Caco-2 (cell line): ENCODE measurements around the gene ARHGEF16. TPM values are rescaled to one million over a fixed set of nuclear protein-coding genes. Genes with fewer than 3 reads are reported as not detected.

Experiments
- BruUV-seq: library from RNA; stranded (reverse); fragments of 400-500 nt; replicated peaks from 2 replicates; lab custom pipeline; 2021; lab: Mats Ljungman, UMichigan
- CTCF ChIA-PET: fragments of 300-600 bp; sonication (Branson Sonifier 250); formaldehyde crosslinking; loops from one replicate; lab custom pipeline; 2022; ENCODE audit warnings: antibody characterized with exemption; lab: Charles Lee
- POLR2A ChIA-PET: fragments of 300-600 bp; sonication (Branson Sonifier 250); formaldehyde crosslinking; loops from one replicate; lab custom pipeline; 2022; ENCODE audit warnings: antibody characterized with exemption; lab: Charles Lee
- DNase-seq, 2 experiments: peaks; one replicate each; pipeline versions ENCODE4 v3.0.0 to v3.0.0-alpha.2; 2020 to 2022
- H3K27me3 ChIP-seq: replicated peaks from 2 replicates; pipeline ENCODE4 v1.6.0; 2011; ENCODE audit warnings: low read length; ENCODE audit not compliant: control insufficient read depth, insufficient read depth
- H3K36me3 ChIP-seq: 2 replicates; pipeline ENCODE4 v1.5.1; 2011; ENCODE audit warnings: low read length; ENCODE audit not compliant: control insufficient read depth, insufficient read depth
- H3K4me1 ChIP-seq: fragments of 250-450 bp; sonication (Bioruptor Pico); 2 replicates; pipeline ENCODE4 v1.5.1; 2020; ENCODE audit warnings: mild to moderate bottlenecking
- H3K4me3 ChIP-seq: 2 replicates; pipeline ENCODE4 v1.5.1; 2011; ENCODE audit warnings: low read depth, mild to moderate bottlenecking, control low read depth, low read length
- H3K9me3 ChIP-seq: fragments of 250-450 bp; sonication (Bioruptor Pico); 2 replicates; pipeline ENCODE4 v1.5.1; 2020; ENCODE audit warnings: mild to moderate bottlenecking, moderate library complexity
- H3K27ac Mint-ChIP-seq: one replicate; pipeline ENCODE4 v1.8.0; 2022; ENCODE audit warnings: mixed read lengths; ENCODE audit not compliant: unreplicated experiment
- H3K27me3 Mint-ChIP-seq: one replicate; pipeline ENCODE4 v1.8.0; 2022; ENCODE audit warnings: mixed read lengths; ENCODE audit not compliant: insufficient read depth, unreplicated experiment
- H3K36me3 Mint-ChIP-seq: one replicate; pipeline ENCODE4 v1.8.0; 2022; ENCODE audit warnings: mild to moderate bottlenecking, mixed read lengths; ENCODE audit not compliant: insufficient read depth, unreplicated experiment
- H3K4me1 Mint-ChIP-seq: one replicate; pipeline ENCODE4 v1.8.0; 2022; ENCODE audit warnings: low read depth, mixed read lengths; ENCODE audit not compliant: unreplicated experiment
- H3K4me3 Mint-ChIP-seq: one replicate; pipeline ENCODE4 v1.8.0; 2022; ENCODE audit warnings: mild to moderate bottlenecking, moderate library complexity, mixed read lengths; ENCODE audit not compliant: unreplicated experiment
- H3K9me3 Mint-ChIP-seq: one replicate; pipeline ENCODE4 v1.8.0; 2022; ENCODE audit warnings: mixed read lengths; ENCODE audit not compliant: unreplicated experiment
- CTCF ChIP-seq, 2 experiments: fragments of 200-600 bp in 1 of 2; IDR thresholded peaks; 1 replicate in 1 of 2; 2 replicates in 1 of 2; pipeline versions ENCODE4 v1.5.1 to v1.8.0; 2011 to 2022; ENCODE audit warnings: antibody characterized with exemption in 1 of 2, control low read depth in 1 of 2, inconsistent platforms in 1 of 2, low read depth in 1 of 2, low read length in 1 of 2, mild to moderate bottlenecking in 1 of 2, moderate library complexity in 1 of 2; ENCODE audit not compliant: insufficient read depth in 1 of 2, severe bottlenecking in 1 of 2, unreplicated experiment in 1 of 2
- intact Hi-C: fragments of 100-400 bp; cut with micrococcal nuclease; formaldehyde crosslinking; loops from one replicate; pipeline ENCODE4 v1.10.0; 2022; ENCODE audit not compliant: unreplicated experiment
- total RNA-seq: library from RNA; stranded (reverse); gene quantifications from 2 replicates; pipeline ENCODE4 v1.2.3, GENCODE V29; 2022

ARHGEF16 gene
- total RNA-seq, 1 experiment from 2014 or later = 40.6 TPM

- no peaks in the 10 kb centered on the region for H3K27me3 ChIP-seq
- H3K36me3 ChIP-seq = no peaks in the 10 kb centered on the region
- intact Hi-C loops = no loop called here
- Mint-ChIP-seq H3K9me3 (no peaks in the 10 kb centered on the region), H3K27ac (no peak overlapping the region), H3K27me3 (no peaks in the 10 kb centered on the region), H3K4me1 (no peaks in the 10 kb centered on the region), H3K4me3 (no peak overlapping the region), H3K36me3 (no peaks in the 10 kb centered on the region)
- no peak overlapping the region for H3K4me3 ChIP-seq
- no peak for DNase-seq
- ChIA-PET CTCF (interaction anchor here (0.7 to 0.9 kb wide), 2 partner anchors 12 to 134 kb away, joined by 3 read pairs; no protein-coding TSS in a partner anchor), POLR2A (no interaction called here)
- BruUV-seq = no TSS peak
- no peaks in the 10 kb centered on the region; the same call in 1 of the 2 replicates for H3K9me3 ChIP-seq
- H3K4me1 ChIP-seq = no peaks in the 10 kb centered on the region
- no peak for TF ChIP-seq CTCF (IDR thresholded peaks at IDR 0.05; ENCODE audit: insufficient read depth in 1 of 2, low read depth in 1 of 2, low read length in 1 of 2, severe bottlenecking in 1 of 2, unreplicated experiment in 1 of 2)
Observed at GRCh38 chr1:3419415-3420204, 34.9 kb upstream of the ARHGEF16 start.

DNA sequence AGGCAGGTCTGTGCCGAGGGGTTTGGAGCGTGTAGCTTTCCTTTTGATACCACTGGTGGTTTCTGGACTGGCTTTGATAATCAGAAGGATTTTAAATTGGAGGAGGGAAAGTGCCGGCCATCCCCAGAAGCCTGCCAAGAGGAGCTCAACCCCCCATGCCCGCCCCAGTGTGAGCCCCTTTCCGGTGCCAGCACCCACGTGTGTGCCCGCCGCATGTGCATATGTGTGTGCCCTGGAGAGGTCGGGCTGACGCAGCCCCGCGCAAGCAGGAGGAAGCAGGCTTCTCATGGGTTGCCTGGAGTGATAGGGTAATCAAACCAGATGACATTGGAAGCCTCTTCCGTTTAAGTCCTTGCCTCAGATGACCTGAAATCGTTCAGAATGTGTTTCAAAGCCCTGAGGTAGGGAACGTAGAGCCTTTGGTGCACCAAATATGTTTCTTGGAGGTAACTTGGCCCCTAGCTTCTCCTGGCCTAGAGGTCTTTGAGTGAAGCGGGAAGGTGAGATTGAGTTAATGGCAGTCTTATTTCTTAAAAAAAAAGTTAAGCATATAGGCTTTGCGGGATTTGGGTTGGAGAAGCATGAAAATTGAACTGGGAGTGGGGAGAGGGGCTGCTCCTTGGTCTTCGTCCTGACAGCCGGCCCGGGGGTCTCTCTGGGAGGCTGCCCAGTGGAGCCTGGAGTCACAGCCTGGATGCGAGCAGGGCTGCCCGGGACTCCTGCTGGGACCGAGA lies 34.1 kb upstream of the ARHGEF16 start:
- Mint-ChIP-seq H3K36me3 (no peaks in the 10 kb centered on the region), H3K4me1 (no peaks in the 10 kb centered on the region), H3K27ac (no peak overlapping the region), H3K9me3 (no peaks in the 10 kb centered on the region), H3K27me3 (no peaks in the 10 kb centered on the region), H3K4me3 (no peak overlapping the region)
- H3K36me3 ChIP-seq = no peaks in the 10 kb centered on the region
- POLR2A ChIA-PET = no interaction called here
- H3K9me3 ChIP-seq = no peaks in the 10 kb centered on the region; the same call in 1 of the 2 replicates
- intact Hi-C loops = no loop called here
- H3K4me3 ChIP-seq = no peak overlapping the region
- CTCF ChIA-PET = interaction anchor here (0.7 kb wide), 1 partner anchor 135 kb away, joined by 3 read pairs; no protein-coding TSS in a partner anchor
- TF ChIP-seq CTCF (IDR thresholded peaks at IDR 0.05; ENCODE audit: insufficient read depth in 1 of 2, low read depth in 1 of 2, low read length in 1 of 2, severe bottlenecking in 1 of 2, unreplicated experiment in 1 of 2) = no peak
- no peaks in the 10 kb centered on the region for H3K27me3 ChIP-seq
- BruUV-seq = no TSS peak
- DNase-seq = no peak
- H3K4me1 ChIP-seq = no peaks in the 10 kb centered on the region

- H3K27ac Mint-ChIP-seq = no peak overlapping the region
- DNase-seq = no peak
- no TSS peak for BruUV-seq
- no peaks in the 10 kb centered on the region for H3K36me3 Mint-ChIP-seq
- no peaks in the 10 kb centered on the region for H3K27me3 ChIP-seq
- ChIA-PET CTCF (no interaction called here), POLR2A (no interaction called here)
- no peak overlapping the region for H3K4me3 ChIP-seq
- no peak overlapping the region for H3K4me3 Mint-ChIP-seq
- H3K9me3 ChIP-seq = no peaks in the 10 kb centered on the region
- TF ChIP-seq CTCF (IDR thresholded peaks at IDR 0.05; ENCODE audit: insufficient read depth in 1 of 2, low read depth in 1 of 2, low read length in 1 of 2, severe bottlenecking in 1 of 2, unreplicated experiment in 1 of 2) = no peak
- intact Hi-C loops = no loop called here
- H3K9me3 Mint-ChIP-seq = no peaks in the 10 kb centered on the region
- H3K36me3 ChIP-seq = no peaks in the 10 kb centered on the region
- H3K4me1 Mint-ChIP-seq = no peaks in the 10 kb centered on the region
- no peaks in the 10 kb centered on the region for H3K4me1 ChIP-seq
- no peaks in the 10 kb centered on the region for H3K27me3 Mint-ChIP-seq
Observed at GRCh38 chr1:3422638-3423037, 31.8 kb upstream of the ARHGEF16 start.
